OCI-LY7 (cell line): ENCODE data around the gene HEPHL1. TPM values are rescaled to one million over a fixed set of nuclear protein-coding genes. Genes with fewer than 3 reads are reported as not detected.

ENCODE experiments used
- BruUV-seq: library from RNA; stranded (reverse); fragments of 400-500 nt; replicated peaks from 2 replicates; lab custom pipeline; 2021; lab: Mats Ljungman, UMichigan
- CTCF ChIA-PET: fragments of 300-600 bp; sonication (Branson Sonifier 250); formaldehyde crosslinking; loops from one replicate; lab custom pipeline; 2022; ENCODE audit warnings: antibody characterized with exemption; ENCODE audit not compliant: unreplicated experiment; lab: Charles Lee
- POLR2A ChIA-PET: fragments of 300-600 bp; sonication (Branson Sonifier 250); formaldehyde crosslinking; loops from one replicate; lab custom pipeline; 2022; ENCODE audit warnings: antibody characterized with exemption; lab: Charles Lee
- DNase-seq: peaks from one replicate; pipeline ENCODE4 v3.0.0-alpha.2; 2015; ENCODE audit warnings: low spot score
- H2AFZ ChIP-seq: fragments of 200-600 bp; sonication (generic), shearing (Covaris generic); 2 replicates; pipeline ENCODE4 v1.6.1; 2014; ENCODE audit warnings: mild to moderate bottlenecking, antibody characterized with exemption, low read length, moderate library complexity
- H3K27ac ChIP-seq: fragments of 200-600 bp; sonication (generic); 2 replicates; pipeline ENCODE4 v1.5.1; 2014; ENCODE audit warnings: mixed run types, low read depth, mild to moderate bottlenecking, moderate library complexity, low read length, inconsistent platforms; ENCODE audit not compliant: poor library complexity, severe bottlenecking
- H3K36me3 ChIP-seq: fragments of 200-600 bp; sonication (generic); 2 replicates; pipeline ENCODE4 v1.6.1; 2014; ENCODE audit warnings: mild to moderate bottlenecking, antibody characterized with exemption, low read length, moderate library complexity, mixed read lengths; ENCODE audit not compliant: insufficient read depth
- H3K4me1 ChIP-seq: fragments of 200-600 bp; sonication (generic); 2 replicates; pipeline ENCODE4 v1.5.1; 2014; ENCODE audit warnings: mild to moderate bottlenecking, low read length; ENCODE audit not compliant: insufficient read depth, poor library complexity, severe bottlenecking
- H3K4me2 ChIP-seq: fragments of 200-600 bp; sonication (generic); 2 replicates; pipeline ENCODE4 v1.6.1; 2014; ENCODE audit warnings: mild to moderate bottlenecking, low read length
- H3K4me3 ChIP-seq: fragments of 200-600 bp; sonication (generic); 2 replicates; pipeline ENCODE4 v1.5.1; 2014; ENCODE audit warnings: mild to moderate bottlenecking, low read depth, low read length; ENCODE audit not compliant: poor library complexity, severe bottlenecking
- H3K79me2 ChIP-seq: fragments of 200-600 bp; sonication (generic); 2 replicates; pipeline ENCODE4 v1.6.1; 2016; ENCODE audit warnings: low read depth, mild to moderate bottlenecking, low read length, moderate library complexity, mixed read lengths; ENCODE audit not compliant: insufficient read depth
- H3K9me2 ChIP-seq: fragments of 200-600 bp; sonication (generic); 2 replicates; pipeline ENCODE4 v1.6.1; 2016; ENCODE audit warnings: mild to moderate bottlenecking, low read length, mixed read lengths; ENCODE audit not compliant: insufficient read depth
- H3K9me3 ChIP-seq: fragments of 200-600 bp; sonication (generic); 2 replicates; pipeline ENCODE4 v1.6.1; 2014; ENCODE audit warnings: mild to moderate bottlenecking, mixed run types, low read length, mixed read lengths
- H4K20me1 ChIP-seq: fragments of 200-600 bp; sonication (generic); 2 replicates; pipeline ENCODE4 v1.6.1; 2014; ENCODE audit warnings: mild to moderate bottlenecking, antibody characterized with exemption, low read length, moderate library complexity, mixed read lengths; ENCODE audit not compliant: insufficient read depth
- CTCF ChIP-seq: fragments of 200-600 bp; sonication (generic); conservative IDR thresholded peaks from 2 replicates; pipeline ENCODE4 v1.5.1; 2014; ENCODE audit warnings: mild to moderate bottlenecking, antibody characterized with exemption, low read length, moderate library complexity, mixed read lengths
- EZH2phosphoT487 ChIP-seq: fragments of 200-600 bp; sonication (generic); IDR thresholded peaks from 2 replicates; pipeline ENCODE4 v1.6.1; 2018; ENCODE audit warnings: low read depth, borderline replicate concordance, mild to moderate bottlenecking, mixed run types, antibody characterized with exemption, low read length, moderate library complexity, mixed read lengths
- intact Hi-C: fragments of 100-400 bp; cut with micrococcal nuclease; formaldehyde crosslinking; loops from one replicate; pipeline ENCODE4 v1.10.0; 2022; ENCODE audit not compliant: unreplicated experiment
- total RNA-seq, 2 experiments: library from RNA; depleted of rRNA in 1 of 2; stranded (reverse); fragments of >200 nt in 1 of 2; shearing (Covaris generic) in 1 of 2; gene quantifications; 2 replicates each; pipeline ENCODE4 v1.2.3, GENCODE V29; 2014 to 2022

Gene HEPHL1
- total RNA-seq, 2 experiments from 2014 or later = not detected

GRCh38 chr11:94111241-94111640 is 90.1 kb downstream of the HEPHL1 start:
- H3K4me1 ChIP-seq = no peaks in the 10 kb centered on the region
- no peak overlapping the region for H2AFZ ChIP-seq
- TF ChIP-seq CTCF = no peak
- no peak for TF ChIP-seq EZH2phosphoT487
- POLR2A ChIA-PET = interaction anchor here (1.5 kb wide), 1 partner anchor 9 kb away, joined by 4 read pairs; no protein-coding TSS in a partner anchor
- no peak overlapping the region for H3K4me3 ChIP-seq
- no peak overlapping the region for H3K27ac ChIP-seq
- no peak for DNase-seq
- no peaks in the 10 kb centered on the region for H3K79me2 ChIP-seq
- no peaks in the 10 kb centered on the region for H4K20me1 ChIP-seq
- intact Hi-C loops = no loop called here
- no peaks in the 10 kb centered on the region for H3K9me3 ChIP-seq
- CTCF ChIA-PET = no interaction called here
- BruUV-seq = no TSS peak
- H3K4me2 ChIP-seq = no peak overlapping the region
- no peaks in the 10 kb centered on the region for H3K36me3 ChIP-seq
- no peaks in the 10 kb centered on the region for H3K9me2 ChIP-seq

- ChIA-PET POLR2A (no interaction called here), CTCF (no interaction called here)
- no TSS peak for BruUV-seq
- Histone ChIP-seq H2AFZ (no peak overlapping the region), H4K20me1 (no peaks in the 10 kb centered on the region), H3K4me1 (no peaks in the 10 kb centered on the region), H3K4me2 (no peak overlapping the region), H3K4me3 (no peak overlapping the region), H3K27ac (no peak overlapping the region), H3K9me3 (no peaks in the 10 kb centered on the region), H3K36me3 (no peaks in the 10 kb centered on the region), H3K9me2 (no peaks in the 10 kb centered on the region), H3K79me2 (no peaks in the 10 kb centered on the region)
- TF ChIP-seq CTCF (no peak), EZH2phosphoT487 (no peak)
- intact Hi-C loops = no loop called here
- no peak for DNase-seq
These were observed 90.5 kb downstream of the HEPHL1 start for GRCh38 chr11:94111660-94112059.

GRCh38 chr11:94112206-94112953 is 91.2 kb downstream of the HEPHL1 start:
- no peaks in the 10 kb centered on the region for H3K9me3 ChIP-seq
- no peaks in the 10 kb centered on the region for H3K4me1 ChIP-seq
- H3K79me2 ChIP-seq = no peaks in the 10 kb centered on the region
- H3K27ac ChIP-seq = no peak overlapping the region
- ChIA-PET CTCF (no interaction called here), POLR2A (no interaction called here)
- no peaks in the 10 kb centered on the region for H3K9me2 ChIP-seq
- no peak overlapping the region for H3K4me3 ChIP-seq
- no peak overlapping the region for H2AFZ ChIP-seq
- H4K20me1 ChIP-seq = no peaks in the 10 kb centered on the region
- no peaks in the 10 kb centered on the region for H3K36me3 ChIP-seq
- intact Hi-C loops = no loop called here
- no peak for TF ChIP-seq EZH2phosphoT487
- TF ChIP-seq CTCF = no peak
- BruUV-seq = no TSS peak
- no peak for DNase-seq
- H3K4me2 ChIP-seq = no peak overlapping the region
